ENCODE results near the gene LIN37.
"Not testable (repeated sequence)": the region's sequence is repeated elsewhere in the genome, so short reads cannot be mapped to it uniquely, and the experiment has no call there.

LIN37 gene

GRCh38 chr19:35719402-35720162 lies 28.8 kb upstream of the LIN37 start:
- no peak for DNase-seq (ENCODE audit: low read depth in 2 of 2)

GRCh38 chr19:35720163-35720524 lies 28.2 kb upstream of the LIN37 start:
- DNase-seq (ENCODE audit: low read depth in 2 of 2) = no peak

- DNase-seq (ENCODE audit: low read depth in 2 of 2) = no peak
Observed at GRCh38 chr19:35720648-35721047, 27.7 kb upstream of the LIN37 start.

GRCh38 chr19:35721374-35721773 lies 27.0 kb upstream of the LIN37 start:
- no peak for DNase-seq (ENCODE audit: low read depth in 2 of 2)

GRCh38 chr19:35722461-35722860 lies 25.9 kb upstream of the LIN37 start:
- no peak for DNase-seq (ENCODE audit: low read depth in 2 of 2)

- no peak for DNase-seq (ENCODE audit: low read depth in 2 of 2)
Observed at GRCh38 chr19:35722897-35723296, 25.5 kb upstream of the LIN37 start.

- no peak for DNase-seq (ENCODE audit: low read depth in 2 of 2)
Observed at GRCh38 chr19:35723671-35724070, 24.7 kb upstream of the LIN37 start.

GRCh38 chr19:35724132-35724531 lies 24.2 kb upstream of the LIN37 start:
- DNase-seq (ENCODE audit: low read depth in 2 of 2) = not testable (repeated sequence)

GRCh38 chr19:35724560-35724959 lies 23.8 kb upstream of the LIN37 start:
- DNase-seq (ENCODE audit: low read depth in 2 of 2) = no peak

- no peak for DNase-seq (ENCODE audit: low read depth in 2 of 2)
Observed at GRCh38 chr19:35725216-35725861, 23.0 kb upstream of the LIN37 start.

- no peak for DNase-seq (ENCODE audit: low read depth in 2 of 2)
Observed at GRCh38 chr19:35727053-35727955, 21.1 kb upstream of the LIN37 start.

- no peak for DNase-seq (ENCODE audit: low read depth in 2 of 2)
Observed at GRCh38 chr19:35727956-35728706, 20.2 kb upstream of the LIN37 start.

GRCh38 chr19:35729021-35729420 lies 19.4 kb upstream of the LIN37 start:
- no peak for DNase-seq (ENCODE audit: low read depth in 2 of 2)

GRCh38 chr19:35729763-35730162 lies 18.6 kb upstream of the LIN37 start:
- DNase-seq (ENCODE audit: low read depth in 2 of 2) = no peak

- no peak for DNase-seq (ENCODE audit: low read depth in 2 of 2)
Observed at GRCh38 chr19:35730326-35730725, 18.1 kb upstream of the LIN37 start.

GRCh38 chr19:35731353-35731752 lies 17.0 kb upstream of the LIN37 start:
- no peak for DNase-seq (ENCODE audit: low read depth in 2 of 2)

- DNase-seq (ENCODE audit: low read depth in 2 of 2) = no peak
Observed at GRCh38 chr19:35731779-35732405, 16.5 kb upstream of the LIN37 start.

- no peak for DNase-seq (ENCODE audit: low read depth in 2 of 2)
Observed at GRCh38 chr19:35732540-35733179, 15.7 kb upstream of the LIN37 start.

- DNase-seq (ENCODE audit: low read depth in 2 of 2) = no peak
Observed at GRCh38 chr19:35733180-35734125, 14.9 kb upstream of the LIN37 start.

GRCh38 chr19:35734273-35734672 lies 14.1 kb upstream of the LIN37 start:
- no peak for DNase-seq (ENCODE audit: low read depth in 2 of 2)
